GM18505 (cell line): ENCODE data around the gene CHTF18.
"Not testable (repeated sequence)": the region's sequence is repeated elsewhere in the genome, so short reads cannot be mapped to it uniquely, and the experiment has no call there.

Experiments used
- ATAC-seq: cut with Tn5 transposase; IDR thresholded peaks from one replicate; pipeline ENCODE4 v1.9.1; 2021; ENCODE audit not compliant: unreplicated experiment
- POLR2A ChIP-seq: IDR thresholded peaks from 4 replicates; pipeline ENCODE4 v1.6.1; 2011; ENCODE audit warnings: borderline replicate concordance; ENCODE audit not compliant: insufficient read depth, insufficient read length; ENCODE audit errors: extremely low read depth

The CHTF18 gene

DNA sequence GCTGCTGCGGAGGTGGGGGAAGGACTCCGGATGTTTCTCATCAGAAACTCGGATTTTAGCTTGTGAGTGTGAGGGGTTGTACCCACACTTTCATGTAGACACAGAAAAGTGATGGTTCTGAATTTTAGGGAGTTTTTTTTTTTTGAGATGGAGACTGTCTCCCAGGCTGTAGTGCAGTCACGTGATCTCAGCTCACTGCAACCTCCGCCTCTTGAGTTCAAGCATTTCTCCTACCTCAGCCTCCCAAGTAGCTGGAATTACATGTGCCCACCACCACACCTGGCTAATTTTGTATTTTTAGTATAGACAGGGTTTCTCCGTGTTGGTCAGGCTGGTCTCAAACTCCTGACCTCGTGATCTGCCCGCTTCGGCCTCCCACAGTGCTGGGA is 34.5 kb downstream of the CHTF18 start:
- ATAC-seq = no peak
- no peak for TF ChIP-seq POLR2A

DNA sequence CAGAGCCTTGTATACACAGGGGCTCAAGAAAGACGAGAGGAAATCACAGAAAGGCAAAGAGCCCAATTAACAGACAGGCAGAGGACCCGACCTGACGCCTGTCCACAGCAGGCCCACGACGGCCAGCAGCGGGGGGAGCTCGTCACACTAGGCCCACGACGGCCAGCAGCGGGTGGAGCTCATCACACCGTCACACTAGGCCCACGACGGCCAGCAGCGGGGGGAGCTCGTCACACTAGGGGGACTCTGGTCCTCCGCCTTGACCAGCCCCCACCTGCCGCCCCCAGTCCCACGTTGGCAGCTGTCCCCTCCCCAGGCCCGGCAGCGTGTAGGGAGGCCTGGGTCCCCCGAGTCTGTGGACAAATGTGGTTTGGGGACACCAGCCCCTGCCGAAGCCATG is 35.8 kb downstream of the CHTF18 start:
- ATAC-seq = no peak
- TF ChIP-seq POLR2A = no peak

- no peak for TF ChIP-seq POLR2A
- no peak for ATAC-seq
Observed at GRCh38 chr16:824601-825000, 36.2 kb downstream of the CHTF18 start.

DNA sequence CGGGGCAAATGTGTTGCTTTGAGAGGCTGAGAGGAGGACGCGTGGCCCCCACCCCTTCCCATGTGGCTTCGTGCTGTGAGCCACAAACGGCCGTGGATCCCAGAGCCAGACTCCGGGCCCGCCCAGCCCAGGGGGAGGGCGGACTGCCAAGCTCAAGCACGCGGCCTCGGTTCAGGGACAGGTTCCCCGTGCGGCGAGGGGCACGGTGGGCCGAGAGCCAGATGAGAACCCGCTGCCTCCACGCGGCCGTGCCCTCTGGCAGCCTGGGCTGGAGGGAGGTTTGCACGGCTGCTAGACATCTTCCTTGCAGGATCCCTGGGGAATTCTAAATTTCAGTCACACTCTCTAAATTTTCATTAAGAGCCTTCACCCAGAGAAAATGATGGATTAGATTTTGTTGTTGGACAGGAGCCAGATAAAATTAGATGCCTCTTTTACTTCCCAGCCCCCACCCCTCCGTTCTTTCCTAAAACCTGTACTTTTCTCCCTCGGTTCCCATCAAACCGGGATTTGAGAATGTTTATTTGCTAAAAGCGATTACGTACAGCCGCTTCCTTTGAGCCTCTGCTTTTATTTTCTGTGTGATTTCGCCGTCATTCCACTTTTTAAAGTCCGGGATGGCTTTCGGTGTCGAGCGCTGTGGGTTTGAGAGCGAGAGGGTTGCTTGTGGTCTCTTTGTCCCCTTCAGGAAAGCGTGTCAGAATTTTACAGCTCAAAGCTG is 37.1 kb downstream of the CHTF18 start:
- TF ChIP-seq POLR2A = no peak
- ATAC-seq = no peak

DNA sequence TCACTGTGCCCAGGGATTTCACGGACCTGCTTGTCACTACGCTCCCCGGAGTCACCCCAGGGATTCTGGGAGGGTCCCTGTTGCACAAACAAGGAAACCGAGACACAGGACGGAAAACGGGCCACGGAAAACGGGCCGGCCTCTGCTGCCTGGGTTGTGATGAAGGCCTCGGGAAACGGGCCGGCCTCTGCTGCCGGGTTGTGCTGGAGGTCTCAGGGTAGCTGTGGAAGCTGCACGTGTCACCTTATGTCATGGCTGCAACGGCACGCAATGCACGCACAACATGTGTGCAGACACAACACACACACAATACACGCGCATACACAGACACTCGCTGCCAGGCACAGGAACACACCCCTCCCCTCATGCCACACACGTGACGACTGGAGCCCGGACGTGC is 39.1 kb downstream of the CHTF18 start:
- ATAC-seq = no peak
- TF ChIP-seq POLR2A = no peak

DNA sequence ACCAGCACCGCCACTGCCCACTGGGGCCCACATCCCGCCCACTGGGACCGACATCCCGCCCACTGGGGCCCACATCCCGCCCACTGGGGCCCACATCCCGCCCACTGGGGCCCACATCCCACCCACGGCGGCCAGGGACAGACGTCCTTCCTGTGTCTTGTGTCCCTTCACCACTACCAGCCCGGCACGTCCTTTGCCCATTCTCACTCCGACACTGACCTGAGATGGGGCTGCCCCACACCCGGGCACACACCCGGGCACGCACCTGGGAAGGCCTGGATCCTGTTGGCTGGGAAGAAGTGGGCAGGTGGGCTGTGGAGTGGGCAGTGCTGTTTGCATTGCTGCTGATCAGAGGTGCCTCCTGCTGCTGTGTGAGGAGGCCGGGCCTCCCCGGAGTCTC is 40.5 kb downstream of the CHTF18 start:
- no peak for TF ChIP-seq POLR2A
- ATAC-seq = no peak

DNA sequence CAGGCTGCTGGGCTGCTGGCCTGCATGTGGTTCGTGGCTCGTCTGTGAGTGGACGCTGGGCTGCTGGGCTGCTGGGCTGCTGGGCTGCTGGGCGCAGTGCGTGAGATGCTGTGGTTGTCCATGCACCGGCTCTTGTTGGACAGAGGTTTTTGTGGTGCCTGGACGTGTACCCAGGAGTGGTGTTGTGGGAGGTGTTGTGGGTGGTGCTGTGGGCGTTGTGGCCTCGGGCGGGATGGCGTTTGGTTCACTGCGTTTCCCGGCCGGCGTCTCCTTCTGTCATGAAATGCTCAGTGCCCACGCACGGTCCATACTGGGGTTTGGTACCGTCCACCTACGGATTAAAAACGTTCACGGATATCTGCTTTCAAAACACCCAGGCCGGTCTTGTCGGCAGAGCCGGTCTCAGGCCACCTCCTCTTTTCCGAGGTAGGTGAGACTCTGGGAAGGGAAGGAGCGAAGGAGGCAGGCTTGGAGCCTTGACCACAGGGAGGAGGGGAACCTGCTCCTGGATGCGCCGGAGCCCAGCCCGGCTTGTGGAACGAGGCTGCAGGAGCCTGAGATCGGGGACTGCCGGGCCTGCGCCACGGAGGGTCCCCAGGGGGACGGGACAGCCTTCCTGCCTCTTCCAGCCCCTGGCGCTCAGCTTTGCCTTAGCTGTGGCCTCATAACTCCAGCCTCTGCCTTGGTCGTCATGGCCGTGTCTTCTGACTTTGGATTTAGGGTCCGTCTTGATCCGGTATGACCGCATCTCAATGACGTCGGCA is 41.9 kb downstream of the CHTF18 start:
- ATAC-seq = no peak
- no peak for TF ChIP-seq POLR2A

GRCh38 chr16:830871-831570 is 42.6 kb downstream of the CHTF18 start:
- ATAC-seq = no peak
- no peak for TF ChIP-seq POLR2A

- no peak for TF ChIP-seq POLR2A
- ATAC-seq = no peak
Observed at GRCh38 chr16:831571-832413, 43.4 kb downstream of the CHTF18 start.

GRCh38 chr16:832652-833336 is 44.4 kb downstream of the CHTF18 start:
- TF ChIP-seq POLR2A = no peak
- no peak for ATAC-seq

DNA sequence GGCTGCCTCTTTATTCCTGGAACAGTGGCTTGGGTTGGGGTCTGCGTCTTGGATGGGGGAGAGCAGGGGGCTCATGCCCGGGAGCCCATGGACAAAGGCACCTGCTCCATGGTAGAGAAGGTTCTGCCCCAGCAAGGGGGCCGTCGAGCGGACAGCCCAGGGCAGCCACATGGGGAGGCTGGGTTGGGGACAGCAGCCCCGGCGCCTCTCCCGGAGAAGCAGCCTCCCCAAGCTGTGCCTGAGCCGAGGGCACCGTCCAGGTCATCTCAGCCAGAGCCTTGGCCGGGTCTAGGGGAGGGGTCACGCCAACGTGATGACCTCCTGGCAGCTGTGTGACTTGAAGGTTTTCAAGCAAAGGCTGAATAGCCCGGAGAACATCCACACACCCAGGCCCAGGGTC is 45.0 kb downstream of the CHTF18 start:
- ATAC-seq = no peak
- TF ChIP-seq POLR2A = no peak

GRCh38 chr16:835373-835772 is 47.0 kb downstream of the CHTF18 start:
- TF ChIP-seq POLR2A = no peak

DNA sequence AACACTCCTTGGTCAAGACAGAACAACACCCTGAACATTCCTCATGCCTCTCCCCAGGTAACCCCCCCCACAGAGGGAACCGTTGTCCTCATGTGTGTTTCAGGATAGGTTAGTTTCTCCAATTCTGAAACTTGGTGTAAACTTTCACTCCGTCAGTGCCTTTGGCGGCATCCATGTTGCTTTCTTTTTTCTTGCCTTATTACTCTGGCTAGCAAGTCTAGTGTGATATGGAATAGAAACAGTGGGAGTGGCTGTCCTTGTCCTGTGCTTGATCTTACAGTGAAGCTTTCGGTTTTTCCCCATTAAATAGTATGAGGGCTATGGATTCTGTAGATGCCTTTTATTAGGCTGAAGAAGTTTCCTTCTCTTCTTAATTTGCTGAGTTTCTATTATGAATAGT is 47.8 kb downstream of the CHTF18 start:
- no peak for ATAC-seq

More at GRCh38 chr16:835373-835772, 47.0 kb downstream of the CHTF18 start:
- ATAC-seq = no peak

DNA sequence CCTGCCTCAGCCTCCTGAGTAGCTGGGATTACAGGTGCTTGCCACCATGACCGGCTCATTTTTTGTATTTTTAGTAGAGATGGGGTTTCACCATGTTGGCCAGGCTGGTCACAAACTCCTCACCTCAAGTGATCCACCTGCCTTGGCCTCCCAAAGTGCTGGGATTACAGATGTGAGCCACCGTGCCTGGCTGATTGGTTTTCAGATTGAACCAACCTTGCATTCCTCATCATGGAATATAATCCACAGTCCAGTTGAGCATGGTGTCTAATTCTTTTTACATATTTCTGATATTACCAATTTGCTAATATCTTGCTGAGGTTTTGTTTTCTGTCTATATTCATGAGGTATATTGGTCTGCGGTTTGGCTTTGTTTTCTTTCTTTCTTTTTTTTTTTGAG is 48.4 kb downstream of the CHTF18 start:
- ATAC-seq = not testable (repeated sequence)

More for the DNA sequence above, 47.8 kb downstream of the CHTF18 start:
- TF ChIP-seq POLR2A = no peak
